Mucosa of rectum (tissue), 2 donors: ENCODE data around the gene ADAMTS3.

Source experiments
- H3K27ac ChIP-seq, 2 donors: one replicate each; pipeline ENCODE4 v1.7.0; 2013; ENCODE audit warnings: inconsistent platforms in 2 of 2, low read depth in 2 of 2, low read length in 2 of 2
- H3K27me3 ChIP-seq, 2 donors: one replicate each; pipeline ENCODE4 v1.7.0; 2013; ENCODE audit warnings: low read length in 2 of 2; ENCODE audit not compliant: control insufficient read depth in 2 of 2, insufficient read depth in 2 of 2
- H3K36me3 ChIP-seq, 2 donors: one replicate each; pipeline ENCODE4 v1.7.0; 2013; ENCODE audit warnings: low read length in 2 of 2; ENCODE audit not compliant: control insufficient read depth in 2 of 2, insufficient read depth in 2 of 2
- H3K4me1 ChIP-seq, 2 donors: one replicate each; pipeline ENCODE4 v1.7.0; 2013; ENCODE audit warnings: low read length in 2 of 2, mild to moderate bottlenecking in 1 of 2; ENCODE audit not compliant: control insufficient read depth in 2 of 2, insufficient read depth in 2 of 2
- H3K4me3 ChIP-seq, 2 donors: one replicate each; pipeline ENCODE4 v1.7.0; 2013; ENCODE audit warnings: low read length in 2 of 2
- H3K9ac ChIP-seq, 2 donors: one replicate each; pipeline ENCODE4 v1.7.0; 2013; ENCODE audit warnings: low read length in 2 of 2, low read depth in 1 of 2, mild to moderate bottlenecking in 1 of 2
- H3K9me3 ChIP-seq, 2 donors: one replicate each; pipeline ENCODE4 v1.7.0; 2013; ENCODE audit warnings: low read length in 2 of 2; ENCODE audit not compliant: control insufficient read depth in 2 of 2
- donor health status: healthy.
- donor health status: Normal muscosa, but diverticular disease.

ADAMTS3 gene

GRCh38 chr4:72365981-72366380 lies 203.0 kb downstream of the ADAMTS3 start:
- Histone ChIP-seq H3K27me3 (no peaks in the 10 kb centered on the region), H3K9ac (no peak overlapping the region), H3K4me1 (no peaks in the 10 kb centered on the region), H3K36me3 (no peaks in the 10 kb centered on the region), H3K9me3 (no peaks in the 10 kb centered on the region), H3K27ac (no peak overlapping the region), H3K4me3 (no peak overlapping the region)

GRCh38 chr4:72365016-72365415 lies 204.0 kb downstream of the ADAMTS3 start:
- Histone ChIP-seq H3K9me3 (no peaks in the 10 kb centered on the region), H3K27ac (no peak overlapping the region), H3K4me3 (no peak overlapping the region), H3K4me1 (no peaks in the 10 kb centered on the region), H3K9ac (no peak overlapping the region), H3K36me3 (no peaks in the 10 kb centered on the region), H3K27me3 (no peaks in the 10 kb centered on the region)

GRCh38 chr4:72360075-72360474 lies 208.9 kb downstream of the ADAMTS3 start:
- Histone ChIP-seq H3K36me3 (no peaks in the 10 kb centered on the region), H3K27me3 (no peaks in the 10 kb centered on the region), H3K27ac (no peak overlapping the region), H3K9ac (no peak overlapping the region), H3K9me3 (no peaks in the 10 kb centered on the region), H3K4me3 (no peak overlapping the region), H3K4me1 (no peaks in the 10 kb centered on the region)

GRCh38 chr4:72358483-72358882 lies 210.5 kb downstream of the ADAMTS3 start:
- H3K36me3 ChIP-seq, result no peaks in the 10 kb centered on the region
- H3K4me3 ChIP-seq, result no peak overlapping the region
- H3K9me3 ChIP-seq, result no peaks in the 10 kb centered on the region
- H3K27ac ChIP-seq, result no peak overlapping the region
- no peak overlapping the region for H3K9ac ChIP-seq
- H3K27me3 ChIP-seq, result no peaks in the 10 kb centered on the region
- H3K4me1 ChIP-seq, result no peaks in the 10 kb centered on the region

GRCh38 chr4:72357908-72358307 lies 211.1 kb downstream of the ADAMTS3 start:
- Histone ChIP-seq H3K27me3 (no peaks in the 10 kb centered on the region), H3K9ac (no peak overlapping the region), H3K4me3 (no peak overlapping the region), H3K4me1 (no peaks in the 10 kb centered on the region), H3K27ac (no peak overlapping the region), H3K9me3 (no peaks in the 10 kb centered on the region), H3K36me3 (no peaks in the 10 kb centered on the region)

- H3K36me3 ChIP-seq, result no peaks in the 10 kb centered on the region
- no peaks in the 10 kb centered on the region for H3K4me1 ChIP-seq
- no peak overlapping the region for H3K9ac ChIP-seq
- no peaks in the 10 kb centered on the region for H3K9me3 ChIP-seq
- H3K4me3 ChIP-seq, result no peak overlapping the region
- no peaks in the 10 kb centered on the region for H3K27me3 ChIP-seq
- no peak overlapping the region for H3K27ac ChIP-seq
Observed at GRCh38 chr4:72352711-72353110, 216.3 kb downstream of the ADAMTS3 start.

- H3K27me3 ChIP-seq, result no peaks in the 10 kb centered on the region
- no peaks in the 10 kb centered on the region for H3K4me1 ChIP-seq
- H3K9me3 ChIP-seq, result no peaks in the 10 kb centered on the region
- H3K9ac ChIP-seq, result no peak overlapping the region
- H3K27ac ChIP-seq, result no peak overlapping the region
- no peaks in the 10 kb centered on the region for H3K36me3 ChIP-seq
- no peak overlapping the region for H3K4me3 ChIP-seq
Observed at GRCh38 chr4:72351521-72351920, 217.5 kb downstream of the ADAMTS3 start.

- no peaks in the 10 kb centered on the region for H3K27me3 ChIP-seq
- H3K36me3 ChIP-seq, result no peaks in the 10 kb centered on the region
- no peaks in the 10 kb centered on the region for H3K9me3 ChIP-seq
- no peak overlapping the region for H3K9ac ChIP-seq
- H3K4me3 ChIP-seq, result no peak overlapping the region
- H3K27ac ChIP-seq, result no peak overlapping the region
- H3K4me1 ChIP-seq, result no peaks in the 10 kb centered on the region
Observed at GRCh38 chr4:72348701-72349100, 220.3 kb downstream of the ADAMTS3 start.

GRCh38 chr4:72344418-72344817 lies 224.6 kb downstream of the ADAMTS3 start:
- Histone ChIP-seq H3K9ac (no peak overlapping the region), H3K4me3 (no peak overlapping the region), H3K27me3 (no peaks in the 10 kb centered on the region)

GRCh38 chr4:72341432-72341820 lies 227.6 kb downstream of the ADAMTS3 start:
- H3K9ac ChIP-seq, result no peak overlapping the region
- H3K27me3 ChIP-seq, result no peaks in the 10 kb centered on the region
- no peak overlapping the region for H3K4me3 ChIP-seq
- H3K4me1 ChIP-seq, result no peaks in the 10 kb centered on the region
- H3K27ac ChIP-seq, result no peak overlapping the region
- H3K36me3 ChIP-seq, result no peaks in the 10 kb centered on the region
- H3K9me3 ChIP-seq, result no peaks in the 10 kb centered on the region

More at GRCh38 chr4:72344418-72344817, 224.6 kb downstream of the ADAMTS3 start:
- no peak overlapping the region for H3K27ac ChIP-seq
- no peaks in the 10 kb centered on the region for H3K36me3 ChIP-seq
- no peaks in the 10 kb centered on the region for H3K4me1 ChIP-seq
- H3K9me3 ChIP-seq, result no peaks in the 10 kb centered on the region

- no peaks in the 10 kb centered on the region for H3K4me1 ChIP-seq
Observed at GRCh38 chr4:72340803-72341431, 228.1 kb downstream of the ADAMTS3 start.

More at GRCh38 chr4:72340803-72341431, 228.1 kb downstream of the ADAMTS3 start:
- Histone ChIP-seq H3K27me3 (no peaks in the 10 kb centered on the region), H3K4me3 (no peak overlapping the region), H3K9ac (no peak overlapping the region), H3K36me3 (no peaks in the 10 kb centered on the region), H3K9me3 (no peaks in the 10 kb centered on the region), H3K27ac (no peak overlapping the region)
